SK-N-SH treated with all-trans-retinoic acid at 6 μM for 48 hours (cell line): ENCODE measurements around the gene RFC2.

ENCODE experiments used
- ATAC-seq: fragments of 200-7000 bp; cut with Tn5 transposase; 3 replicates; pipeline ENCODE4 v1.9.1; 2020; ENCODE audit warnings: mild to moderate bottlenecking, moderate library complexity
- ARNTL ChIP-seq: fragments of 450-650 bp; formaldehyde crosslinking; IDR thresholded peaks from 2 replicates; pipeline ENCODE4 v1.5.0; 2020; ENCODE audit warnings: low read depth, mild to moderate bottlenecking, moderate library complexity, borderline replicate concordance
- BACH2 ChIP-seq: fragments of 250-450 bp; sonication (Bioruptor Pico); IDR thresholded peaks from 2 replicates; pipeline ENCODE4 v1.9.0; 2021; ENCODE audit warnings: mild to moderate bottlenecking, borderline replicate concordance
- CSDC2 ChIP-seq: fragments of 250-450 bp; sonication (Bioruptor Pico); IDR thresholded peaks from 2 replicates; pipeline ENCODE4 v1.5.0; 2020; ENCODE audit warnings: mild to moderate bottlenecking, moderate library complexity
- ESRRG ChIP-seq: fragments of 250-450 bp; sonication (Bioruptor Pico); IDR thresholded peaks from 2 replicates; pipeline ENCODE4 v1.6.1; 2021; ENCODE audit warnings: mild to moderate bottlenecking
- GLIS3 ChIP-seq: fragments of 250-450 bp; sonication (Bioruptor Pico); IDR thresholded peaks from 2 replicates; pipeline ENCODE4 v1.5.0; 2020; ENCODE audit warnings: mild to moderate bottlenecking, moderate library complexity
- OSR1 ChIP-seq: fragments of 250-450 bp; sonication (Bioruptor Pico); IDR thresholded peaks from 2 replicates; pipeline ENCODE4 v1.8.0; 2022; ENCODE audit warnings: moderate library complexity, mild to moderate bottlenecking, inconsistent platforms
- POU6F1 ChIP-seq: fragments of 250-450 bp; sonication (Bioruptor Pico); IDR thresholded peaks from 2 replicates; pipeline ENCODE4 v1.8.0; 2021; ENCODE audit warnings: low read depth, mild to moderate bottlenecking, moderate library complexity, borderline replicate concordance
- PPARA ChIP-seq: fragments of 250-450 bp; sonication (Bioruptor Pico); IDR thresholded peaks from 2 replicates; pipeline ENCODE4 v1.5.0; 2020; ENCODE audit warnings: mild to moderate bottlenecking, borderline replicate concordance
- RARB ChIP-seq: fragments of 250-450 bp; sonication (Bioruptor Pico); IDR thresholded peaks from 2 replicates; pipeline ENCODE4 v1.8.0; 2021; ENCODE audit warnings: mild to moderate bottlenecking, moderate library complexity
- SNAI2 ChIP-seq: fragments of 250-450 bp; sonication (Bioruptor Pico); IDR thresholded peaks from 2 replicates; pipeline ENCODE4 v1.5.0; 2020; ENCODE audit warnings: mild to moderate bottlenecking, moderate library complexity
- TCF4 ChIP-seq: fragments of 250-450 bp; sonication (Bioruptor Pico); IDR thresholded peaks from 2 replicates; pipeline ENCODE4 v1.8.0; 2021; ENCODE audit warnings: mild to moderate bottlenecking, moderate library complexity, borderline replicate concordance
- TOX ChIP-seq: fragments of 250-450 bp; sonication (Bioruptor Pico); IDR thresholded peaks from 2 replicates; pipeline ENCODE4 v1.8.0; 2021; ENCODE audit warnings: mild to moderate bottlenecking, moderate library complexity, borderline replicate concordance
- ZC3H10 ChIP-seq: fragments of 250-450 bp; sonication (Bioruptor Pico); IDR thresholded peaks from 2 replicates; pipeline ENCODE4 v1.5.1; 2021; ENCODE audit warnings: mild to moderate bottlenecking, moderate library complexity
- ZFP3 ChIP-seq: fragments of 250-450 bp; sonication (Bioruptor Pico); IDR thresholded peaks from 2 replicates; pipeline ENCODE4 v1.5.0; 2020; ENCODE audit warnings: mild to moderate bottlenecking, moderate library complexity
- ZFP30 ChIP-seq: fragments of 450-650 bp; formaldehyde crosslinking; IDR thresholded peaks from 2 replicates; pipeline ENCODE4 v1.5.0; 2022; ENCODE audit warnings: mild to moderate bottlenecking, moderate library complexity
- ZNF565 ChIP-seq: fragments of 450-650 bp; formaldehyde crosslinking; conservative IDR thresholded peaks from 2 replicates; pipeline ENCODE4 v1.5.0; 2020; ENCODE audit warnings: low read depth, mild to moderate bottlenecking, moderate library complexity
- ZNF70 ChIP-seq: fragments of 450-650 bp; formaldehyde crosslinking; IDR thresholded peaks from 2 replicates; pipeline ENCODE4 v1.5.0; 2020; ENCODE audit warnings: mild to moderate bottlenecking, moderate library complexity
- ZNF8 ChIP-seq: fragments of 450-650 bp; formaldehyde crosslinking; IDR thresholded peaks from 2 replicates; pipeline ENCODE4 v1.5.0; 2020; ENCODE audit warnings: mild to moderate bottlenecking, moderate library complexity
- TF ChIP-seq, protein P1 (sequence below): fragments of 250-450 bp; sonication (Bioruptor Pico); IDR thresholded peaks from 2 replicates; pipeline ENCODE4 v1.8.0; 2020; ENCODE audit warnings: mild to moderate bottlenecking, moderate library complexity, borderline replicate concordance
- TF ChIP-seq, protein P2 (sequence below): fragments of 250-450 bp; sonication (Bioruptor Pico); IDR thresholded peaks from 2 replicates; pipeline ENCODE4 v1.5.1; 2021; ENCODE audit warnings: mild to moderate bottlenecking, moderate library complexity
- TF ChIP-seq, protein P3 (sequence below): fragments of 250-450 bp; sonication (Bioruptor Pico); IDR thresholded peaks from 2 replicates; pipeline ENCODE4 v1.5.0; 2020; ENCODE audit warnings: mild to moderate bottlenecking, moderate library complexity

RFC2 gene

GRCh38 chr7:74266191-74266963, 12.2 kb upstream of the RFC2 start (continued):
- no peak for TF ChIP-seq TCF4 (CRISPR knock-in tag)

- no peak for ATAC-seq
- TF ChIP-seq, protein P1, sequence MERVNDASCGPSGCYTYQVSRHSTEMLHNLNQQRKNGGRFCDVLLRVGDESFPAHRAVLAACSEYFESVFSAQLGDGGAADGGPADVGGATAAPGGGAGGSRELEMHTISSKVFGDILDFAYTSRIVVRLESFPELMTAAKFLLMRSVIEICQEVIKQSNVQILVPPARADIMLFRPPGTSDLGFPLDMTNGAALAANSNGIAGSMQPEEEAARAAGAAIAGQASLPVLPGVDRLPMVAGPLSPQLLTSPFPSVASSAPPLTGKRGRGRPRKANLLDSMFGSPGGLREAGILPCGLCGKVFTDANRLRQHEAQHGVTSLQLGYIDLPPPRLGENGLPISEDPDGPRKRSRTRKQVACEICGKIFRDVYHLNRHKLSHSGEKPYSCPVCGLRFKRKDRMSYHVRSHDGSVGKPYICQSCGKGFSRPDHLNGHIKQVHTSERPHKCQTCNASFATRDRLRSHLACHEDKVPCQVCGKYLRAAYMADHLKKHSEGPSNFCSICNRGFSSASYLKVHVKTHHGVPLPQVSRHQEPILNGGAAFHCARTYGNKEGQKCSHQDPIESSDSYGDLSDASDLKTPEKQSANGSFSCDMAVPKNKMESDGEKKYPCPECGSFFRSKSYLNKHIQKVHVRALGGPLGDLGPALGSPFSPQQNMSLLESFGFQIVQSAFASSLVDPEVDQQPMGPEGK (CRISPR knock-in tag) = no peak
- no peak for TF ChIP-seq SNAI2 (CRISPR knock-in tag)
- no peak for TF ChIP-seq ESRRG (CRISPR knock-in tag)
- TF ChIP-seq, protein P2, sequence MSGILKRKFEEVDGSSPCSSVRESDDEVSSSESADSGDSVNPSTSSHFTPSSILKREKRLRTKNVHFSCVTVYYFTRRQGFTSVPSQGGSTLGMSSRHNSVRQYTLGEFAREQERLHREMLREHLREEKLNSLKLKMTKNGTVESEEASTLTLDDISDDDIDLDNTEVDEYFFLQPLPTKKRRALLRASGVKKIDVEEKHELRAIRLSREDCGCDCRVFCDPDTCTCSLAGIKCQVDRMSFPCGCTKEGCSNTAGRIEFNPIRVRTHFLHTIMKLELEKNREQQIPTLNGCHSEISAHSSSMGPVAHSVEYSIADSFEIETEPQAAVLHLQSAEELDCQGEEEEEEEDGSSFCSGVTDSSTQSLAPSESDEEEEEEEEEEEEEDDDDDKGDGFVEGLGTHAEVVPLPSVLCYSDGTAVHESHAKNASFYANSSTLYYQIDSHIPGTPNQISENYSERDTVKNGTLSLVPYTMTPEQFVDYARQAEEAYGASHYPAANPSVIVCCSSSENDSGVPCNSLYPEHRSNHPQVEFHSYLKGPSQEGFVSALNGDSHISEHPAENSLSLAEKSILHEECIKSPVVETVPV (CRISPR knock-in tag) = no peak
- TF ChIP-seq TCF4 (CRISPR knock-in tag) = no peak
- no peak for TF ChIP-seq TOX
- no peak for TF ChIP-seq ZFP30
- no peak for TF ChIP-seq RARB (CRISPR knock-in tag)
- no peak for TF ChIP-seq BACH2
- TF ChIP-seq CSDC2 (CRISPR knock-in tag) = no peak
- no peak for TF ChIP-seq POU6F1 (CRISPR knock-in tag)
- no peak for TF ChIP-seq ARNTL (CRISPR knock-in tag)
- TF ChIP-seq OSR1 (CRISPR knock-in tag) = no peak
Measured at GRCh38 chr7:74263399-74264120, 9.4 kb upstream of the RFC2 start.

DNA sequence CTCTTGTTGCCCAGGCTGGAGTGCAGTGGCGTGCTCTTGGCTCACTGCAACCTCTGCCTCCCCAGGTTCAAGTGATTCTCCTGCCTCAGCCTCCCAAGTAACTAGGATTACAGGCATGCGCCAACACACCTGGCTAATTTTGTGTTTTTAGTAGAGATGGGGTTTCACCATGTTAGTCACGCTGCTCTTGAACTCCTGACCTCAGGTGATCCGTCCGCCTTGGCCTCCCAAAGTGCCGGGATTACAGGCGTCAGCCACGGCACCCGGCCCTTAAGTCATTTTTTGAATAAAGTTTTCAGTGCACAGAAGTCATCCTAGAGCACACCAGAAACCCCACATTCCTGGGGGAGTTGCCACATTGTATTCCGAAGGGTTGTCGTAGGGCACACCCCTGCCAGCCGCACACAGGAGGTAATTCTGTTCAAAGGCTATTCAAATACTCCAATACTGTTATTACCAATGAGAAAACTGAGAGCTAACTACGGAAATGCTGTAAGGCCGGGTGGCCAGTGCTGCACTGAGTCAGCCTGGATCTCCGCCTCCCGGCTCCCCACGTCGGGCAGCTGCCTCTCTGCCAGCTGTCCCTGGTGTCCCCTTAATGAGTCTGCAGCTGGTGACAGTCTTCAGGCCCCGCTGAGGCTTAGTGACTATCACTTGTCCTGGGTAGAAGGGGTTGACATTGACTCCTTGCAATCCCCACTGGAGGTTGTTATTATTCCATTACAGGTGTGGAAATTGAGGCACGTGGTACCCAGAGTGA, 8.6 kb upstream of the RFC2 start:
- ATAC-seq = no peak
- TF ChIP-seq GLIS3 (no peak), POU6F1 (CRISPR knock-in tag) (no peak), BACH2 (no peak), ESRRG (CRISPR knock-in tag) (no peak), TOX (no peak), ZFP30 (no peak), ZNF8 (CRISPR knock-in tag) (no peak), ZC3H10 (CRISPR knock-in tag) (no peak), ARNTL (CRISPR knock-in tag) (no peak), ZNF565 (no peak), RARB (CRISPR knock-in tag) (no peak), ZFP3 (no peak), ZNF70 (CRISPR knock-in tag) (no peak), TCF4 (CRISPR knock-in tag) (no peak), SNAI2 (CRISPR knock-in tag) (no peak), PPARA (CRISPR knock-in tag) (no peak)
- TF ChIP-seq, protein P1 (CRISPR knock-in tag) = no peak
- TF ChIP-seq, protein P2 (CRISPR knock-in tag) = no peak
- TF ChIP-seq, protein P3, sequence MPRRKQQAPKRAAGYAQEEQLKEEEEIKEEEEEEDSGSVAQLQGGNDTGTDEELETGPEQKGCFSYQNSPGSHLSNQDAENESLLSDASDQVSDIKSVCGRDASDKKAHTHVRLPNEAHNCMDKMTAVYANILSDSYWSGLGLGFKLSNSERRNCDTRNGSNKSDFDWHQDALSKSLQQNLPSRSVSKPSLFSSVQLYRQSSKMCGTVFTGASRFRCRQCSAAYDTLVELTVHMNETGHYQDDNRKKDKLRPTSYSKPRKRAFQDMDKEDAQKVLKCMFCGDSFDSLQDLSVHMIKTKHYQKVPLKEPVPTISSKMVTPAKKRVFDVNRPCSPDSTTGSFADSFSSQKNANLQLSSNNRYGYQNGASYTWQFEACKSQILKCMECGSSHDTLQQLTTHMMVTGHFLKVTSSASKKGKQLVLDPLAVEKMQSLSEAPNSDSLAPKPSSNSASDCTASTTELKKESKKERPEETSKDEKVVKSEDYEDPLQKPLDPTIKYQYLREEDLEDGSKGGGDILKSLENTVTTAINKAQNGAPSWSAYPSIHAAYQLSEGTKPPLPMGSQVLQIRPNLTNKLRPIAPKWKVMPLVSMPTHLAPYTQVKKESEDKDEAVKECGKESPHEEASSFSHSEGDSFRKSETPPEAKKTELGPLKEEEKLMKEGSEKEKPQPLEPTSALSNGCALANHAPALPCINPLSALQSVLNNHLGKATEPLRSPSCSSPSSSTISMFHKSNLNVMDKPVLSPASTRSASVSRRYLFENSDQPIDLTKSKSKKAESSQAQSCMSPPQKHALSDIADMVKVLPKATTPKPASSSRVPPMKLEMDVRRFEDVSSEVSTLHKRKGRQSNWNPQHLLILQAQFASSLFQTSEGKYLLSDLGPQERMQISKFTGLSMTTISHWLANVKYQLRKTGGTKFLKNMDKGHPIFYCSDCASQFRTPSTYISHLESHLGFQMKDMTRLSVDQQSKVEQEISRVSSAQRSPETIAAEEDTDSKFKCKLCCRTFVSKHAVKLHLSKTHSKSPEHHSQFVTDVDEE (CRISPR knock-in tag) = no peak
